Endothelial cell of umbilical vein (primary cell): Measurements from ENCODE around the gene MPIG6B.

Source experiments
- EZH2 ChIP-seq: IDR thresholded peaks from 2 replicates; pipeline ENCODE4 v1.6.1; 2012; ENCODE audit warnings: borderline replicate concordance, low read depth, mild to moderate bottlenecking, moderate library complexity, low read length, inconsistent platforms; ENCODE audit not compliant: severe bottlenecking
- FOS ChIP-seq: IDR thresholded peaks from 2 replicates; pipeline ENCODE4 v1.6.1; 2011; ENCODE audit warnings: mild to moderate bottlenecking, low read length, moderate library complexity, borderline replicate concordance; ENCODE audit not compliant: insufficient read depth
- GATA2 ChIP-seq: IDR thresholded peaks from 2 replicates; pipeline ENCODE4 v1.7.0; 2011; ENCODE audit warnings: low read depth, mild to moderate bottlenecking, moderate library complexity, mixed read lengths, low read length; ENCODE audit not compliant: insufficient read length, insufficient read depth
- JUN ChIP-seq: IDR thresholded peaks from 2 replicates; pipeline ENCODE4 v1.6.1; 2011; ENCODE audit warnings: borderline replicate concordance, low read depth; ENCODE audit not compliant: insufficient read length, insufficient read depth
- MYC ChIP-seq: IDR thresholded peaks from one replicate; pipeline ENCODE4 v1.6.1; 2011; ENCODE audit warnings: mild to moderate bottlenecking, low read depth, low read length
- POLR2A ChIP-seq: IDR thresholded peaks from 2 replicates; pipeline ENCODE4 v1.6.1; 2012; ENCODE audit warnings: low read depth, mild to moderate bottlenecking, control low read depth, low read length
- POLR2AphosphoS5 ChIP-seq: IDR thresholded peaks from 2 replicates; pipeline ENCODE4 v1.6.1; 2012; ENCODE audit warnings: low read depth, mild to moderate bottlenecking, control low read depth, low read length, moderate library complexity; ENCODE audit not compliant: insufficient read depth
- TF ChIP-seq, protein P1 (sequence below), 2 donors: IDR thresholded peaks; 1 replicate in 1 of 2; 2 replicates in 1 of 2; pipeline ENCODE4 v1.5.1; 2011; ENCODE audit warnings: low read length in 2 of 2, mild to moderate bottlenecking in 2 of 2, moderate library complexity in 2 of 2, control low read depth in 1 of 2, inconsistent platforms in 1 of 2, low read depth in 1 of 2; ENCODE audit not compliant: insufficient read depth in 1 of 2; ENCODE audit errors: extremely low read depth in 1 of 2
- TF ChIP-seq, protein P2 (sequence below): IDR thresholded peaks from 2 replicates; pipeline ENCODE4 v1.6.1; 2011; ENCODE audit not compliant: insufficient read depth, insufficient read length

DNA sequence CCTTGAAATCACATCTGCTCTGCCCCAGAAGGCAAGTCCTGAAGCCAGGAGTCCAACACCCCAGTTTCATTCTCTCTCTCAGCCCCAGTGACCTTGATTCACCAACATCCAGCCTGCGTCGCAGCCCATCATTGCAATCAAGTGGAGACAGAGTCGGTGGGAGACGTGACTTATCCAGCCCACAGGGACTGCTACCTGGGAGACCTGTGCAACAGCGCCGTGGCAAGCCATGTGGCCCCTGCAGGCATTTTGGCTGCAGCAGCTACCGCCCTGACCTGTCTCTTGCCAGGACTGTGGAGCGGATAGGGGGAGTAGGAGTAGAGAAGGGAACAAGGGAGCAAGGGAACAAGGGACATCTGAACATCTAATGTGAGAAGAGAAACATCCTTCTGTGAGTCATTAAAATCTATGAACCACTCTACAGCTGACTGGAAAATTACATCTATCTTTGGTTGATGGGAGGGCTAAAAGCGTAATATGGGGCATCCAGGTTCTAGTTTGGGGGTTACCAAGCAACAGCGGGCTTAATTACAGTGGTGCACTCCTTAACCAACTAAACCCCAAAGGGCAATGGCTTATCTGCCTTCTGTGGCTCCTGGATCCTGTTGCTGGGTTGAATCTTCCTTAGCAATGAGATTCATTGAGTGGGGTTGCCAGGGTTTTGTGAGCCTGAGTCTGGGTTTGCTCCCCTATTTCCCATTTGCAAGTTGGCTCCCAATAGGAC, 5.5 kb upstream of the MPIG6B start:
- no peak for TF ChIP-seq EZH2
- TF ChIP-seq, protein P1, sequence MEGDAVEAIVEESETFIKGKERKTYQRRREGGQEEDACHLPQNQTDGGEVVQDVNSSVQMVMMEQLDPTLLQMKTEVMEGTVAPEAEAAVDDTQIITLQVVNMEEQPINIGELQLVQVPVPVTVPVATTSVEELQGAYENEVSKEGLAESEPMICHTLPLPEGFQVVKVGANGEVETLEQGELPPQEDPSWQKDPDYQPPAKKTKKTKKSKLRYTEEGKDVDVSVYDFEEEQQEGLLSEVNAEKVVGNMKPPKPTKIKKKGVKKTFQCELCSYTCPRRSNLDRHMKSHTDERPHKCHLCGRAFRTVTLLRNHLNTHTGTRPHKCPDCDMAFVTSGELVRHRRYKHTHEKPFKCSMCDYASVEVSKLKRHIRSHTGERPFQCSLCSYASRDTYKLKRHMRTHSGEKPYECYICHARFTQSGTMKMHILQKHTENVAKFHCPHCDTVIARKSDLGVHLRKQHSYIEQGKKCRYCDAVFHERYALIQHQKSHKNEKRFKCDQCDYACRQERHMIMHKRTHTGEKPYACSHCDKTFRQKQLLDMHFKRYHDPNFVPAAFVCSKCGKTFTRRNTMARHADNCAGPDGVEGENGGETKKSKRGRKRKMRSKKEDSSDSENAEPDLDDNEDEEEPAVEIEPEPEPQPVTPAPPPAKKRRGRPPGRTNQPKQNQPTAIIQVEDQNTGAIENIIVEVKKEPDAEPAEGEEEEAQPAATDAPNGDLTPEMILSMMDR (IDR thresholded peaks at IDR 0.05; ENCODE audit: extremely low read depth in 1 of 2, insufficient read depth in 1 of 2, low read depth in 1 of 2, low read length in 2 of 2): no peak
- no peak for TF ChIP-seq POLR2AphosphoS5
- TF ChIP-seq POLR2A: no peak
- no peak for TF ChIP-seq FOS
- TF ChIP-seq, protein P2, sequence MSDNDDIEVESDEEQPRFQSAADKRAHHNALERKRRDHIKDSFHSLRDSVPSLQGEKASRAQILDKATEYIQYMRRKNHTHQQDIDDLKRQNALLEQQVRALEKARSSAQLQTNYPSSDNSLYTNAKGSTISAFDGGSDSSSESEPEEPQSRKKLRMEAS: no peak
- no peak for TF ChIP-seq MYC
- no peak for TF ChIP-seq GATA2
- no peak for TF ChIP-seq JUN
